HepG2 (cell line): Measurements from ENCODE around the gene TREM1. TPM values are rescaled to one million over a fixed set of nuclear protein-coding genes. Genes with fewer than 3 reads are reported as not detected.
A peak's percentile ranks its signal among the peaks of the same experiment; 100 is the strongest.

Source experiments
- ATAC-seq: fragments of 200-7000 bp; cut with Tn5 transposase; 3 replicates; pipeline ENCODE4 v1.9.1; 2020; ENCODE audit warnings: mild to moderate bottlenecking, moderate library complexity
- BruUV-seq: library from RNA; stranded (reverse); fragments of 400-500 nt; replicated peaks from 2 replicates; lab custom pipeline; 2021; lab: Mats Ljungman, UMichigan
- CTCF ChIA-PET: fragments of 300-600 bp; formaldehyde crosslinking; extraction: SDS; loops from one replicate; lab custom pipeline; 2021; ENCODE audit warnings: low total read pairs, inconsistent platforms, low intra/inter-chr PET ratio; lab: Yijun Ruan, JAX
- POLR2A ChIA-PET: fragments of 350-600 bp; sonication (Branson Sonifier 250); formaldehyde crosslinking; loops from one replicate; lab custom pipeline; 2020; ENCODE audit warnings: antibody characterized with exemption, inconsistent platforms; lab: Yijun Ruan, JAX
- DNase-seq: peaks from one replicate; pipeline ENCODE4 v3.0.0-alpha.2; 2015; ENCODE audit warnings: low spot score
- FAIRE-seq: peaks from 3 replicates; lab custom pipeline; 2011; peaks lifted over from hg19 to GRCh38; lab: Jason Lieb, UNC
- H2AFZ ChIP-seq: one replicate; pipeline ENCODE4 v1.6.1; 2011; ENCODE audit warnings: low read length, inconsistent platforms
- H3K27ac ChIP-seq: fragments of 300-600 bp; 3 replicates; pipeline ENCODE4 v1.8.0; 2011; ENCODE audit warnings: mixed run types, mild to moderate bottlenecking, mixed read lengths, low read length, inconsistent platforms; ENCODE audit not compliant: insufficient read depth; ENCODE audit errors: extremely low read length
- H3K27me3 ChIP-seq, 2 experiments: fragments of 200-600 bp in 1 of 2; 2 replicates in 1 of 2; 3 replicates in 1 of 2; pipeline versions ENCODE4 v1.6.0 to v1.8.0; 2011; ENCODE audit warnings: low read length in 2 of 2, mild to moderate bottlenecking in 2 of 2, moderate library complexity in 2 of 2, inconsistent platforms in 1 of 2; ENCODE audit not compliant: insufficient read depth in 2 of 2, control insufficient read depth in 1 of 2
- H3K36me3 ChIP-seq, 2 experiments: fragments of 200-600 bp in 1 of 2; replicated peaks in 1 of 2; 2 replicates in 1 of 2; 3 replicates in 1 of 2; pipeline versions ENCODE4 v1.5.1 to v1.8.0; 2011; ENCODE audit warnings: low read length in 2 of 2, inconsistent platforms in 1 of 2; ENCODE audit not compliant: insufficient read depth in 2 of 2, control insufficient read depth in 1 of 2
- H3K4me1 ChIP-seq: 2 replicates; pipeline ENCODE4 v1.5.1; 2012; ENCODE audit warnings: low read length, inconsistent platforms; ENCODE audit not compliant: insufficient read depth
- H3K4me2 ChIP-seq: 2 replicates; pipeline ENCODE4 v1.6.0; 2011; ENCODE audit warnings: low read depth, low read length, inconsistent platforms
- H3K4me3 ChIP-seq, 3 experiments: fragments of 200-600 bp in 1 of 3; sonication (generic), shearing (Covaris generic) in 1 of 3; replicated peaks in 1 of 3; 2 replicates each; pipeline ENCODE4 v1.5.1; 2011 to 2016; ENCODE audit warnings: low read length in 3 of 3, inconsistent platforms in 2 of 3, low read depth in 2 of 3, mild to moderate bottlenecking in 2 of 3, control low read depth in 1 of 3, mixed read lengths in 1 of 3; ENCODE audit not compliant: insufficient read depth in 1 of 3
- H3K79me2 ChIP-seq: one replicate; pipeline ENCODE4 v1.6.1; 2011; ENCODE audit warnings: low read length, inconsistent platforms; ENCODE audit not compliant: insufficient read depth
- H3K9ac ChIP-seq: 2 replicates; pipeline ENCODE4 v1.6.0; 2011; ENCODE audit warnings: mild to moderate bottlenecking, low read depth, low read length, inconsistent platforms; ENCODE audit not compliant: insufficient read depth
- H3K9me3 ChIP-seq: 2 replicates; pipeline ENCODE4 v1.5.1; 2012; ENCODE audit warnings: mild to moderate bottlenecking, low read length
- H4K20me1 ChIP-seq: 2 replicates; pipeline ENCODE4 v1.6.0; 2011; ENCODE audit warnings: inconsistent platforms, mild to moderate bottlenecking, low read length, moderate library complexity; ENCODE audit not compliant: insufficient read depth
- ATF7 ChIP-seq, 2 experiments: fragments of 450-650 bp in 1 of 2; sonication (generic) in 1 of 2; formaldehyde crosslinking in 1 of 2; IDR thresholded peaks; 2 replicates each; pipeline versions ENCODE4 v1.4.0 to v1.6.1; 2016 to 2020; ENCODE audit warnings: antibody characterized with exemption in 1 of 2, mild to moderate bottlenecking in 1 of 2, missing genetic modification reagents in 1 of 2
- CREB1 ChIP-seq, 2 experiments: fragments of 450-650 bp in 1 of 2; IDR thresholded peaks; 2 replicates each; pipeline ENCODE4 v1.6.1; 2016 to 2017; ENCODE audit warnings: control low read depth in 1 of 2, mild to moderate bottlenecking in 1 of 2, missing compliant biosample characterization in 1 of 2, missing genetic modification characterization in 1 of 2
- ZBTB40 ChIP-seq, 2 experiments: fragments of 450-650 bp in 1 of 2; sonication (generic) in 1 of 2; formaldehyde crosslinking in 1 of 2; IDR thresholded peaks; 2 replicates each; pipeline versions ENCODE4 v1.6.1 to v1.8.0; 2016 to 2022; ENCODE audit warnings: antibody characterized with exemption in 1 of 2, mild to moderate bottlenecking in 1 of 2, missing genetic modification reagents in 1 of 2
- ZNF235 ChIP-seq: sonication (generic); formaldehyde crosslinking; IDR thresholded peaks from 2 replicates; pipeline ENCODE4 v1.8.1; 2023; ENCODE audit warnings: mild to moderate bottlenecking, missing genetic modification reagents, borderline replicate concordance
- ZNF33A ChIP-seq: sonication (generic); formaldehyde crosslinking; IDR thresholded peaks from 2 replicates; pipeline ENCODE4 v1.5.1; 2020; ENCODE audit warnings: missing genetic modification reagents, mild to moderate bottlenecking, moderate library complexity, borderline replicate concordance
- WGBS: methylation state at CpG from one replicate; pipeline ENCODE4 v1.1.6; 2017; ENCODE audit warnings: low lambda C conversion rate; 5-methylcytosine and 5-hydroxymethylcytosine counted together
- in situ Hi-C: cut with HindIII; loops from 2 replicates; pipeline ENCODE4 v1.10.0; 2017; ENCODE audit warnings: low pct_unique_long_range_greater_than_20kb; ENCODE audit not compliant: extremely low pct_ligation_motif_present
- intact Hi-C: fragments of 100-400 bp; cut with micrococcal nuclease; formaldehyde crosslinking; loops from one replicate; pipeline ENCODE4 v1.10.0; 2022; ENCODE audit not compliant: unreplicated experiment
- polyA plus RNA-seq, 8 experiments: library from polyadenylated mRNA; depleted of rRNA in 3 of 8; stranded (reverse) in 7 of 8; unstranded in 1 of 8; fragments of >200 nt; fragmentation: Illumina TruSeq in 4 of 8; extraction: Trizol in 4 of 8; gene quantifications; 2 replicates each; pipeline versions ENCODE4 v1.2.1 to v1.2.3, GENCODE V29; 2011 to 2016; ENCODE audit warnings: low read depth in 4 of 8, missing spikeins in 1 of 8, mixed read lengths in 1 of 8; ENCODE audit not compliant: insufficient read depth in 1 of 8
- total RNA-seq, 5 experiments: library from RNA; depleted of rRNA; stranded (reverse); fragments of >200 nt; fragmentation: Illumina TruSeq; extraction: Trizol; gene quantifications; 2 replicates each; pipeline ENCODE4 v1.2.3, GENCODE V29; 2016; ENCODE audit warnings: low read depth in 1 of 5
- TF ChIP-seq, protein P1 (sequence below): IDR thresholded peaks from 2 replicates; pipeline ENCODE4 v1.6.1; 2016; ENCODE audit warnings: missing biosample characterization, missing genetic modification reagents, low read depth

TREM1 gene
- total and polyA plus RNA-seq, 2 of the 13 experiments (the other 11 are each of a cell fraction or from before 2014, with no cell fraction given): 0.49 TPM; not detected in 1

- 21% methylated on average over 9 of the region's 9 CpGs for WGBS
Observed at GRCh38 chr6:41326092-41326491, 39.6 kb upstream of the TREM1 start.

More at GRCh38 chr6:41326092-41326491, 39.6 kb upstream of the TREM1 start:
- in situ Hi-C loops: no loop called here
- no peaks in the 10 kb centered on the region for H3K36me3 ChIP-seq
- no peak for DNase-seq
- no peak overlapping the region for H2AFZ ChIP-seq
- no peaks in the 10 kb centered on the region for H3K9me3 ChIP-seq
- no peak overlapping the region for H3K9ac ChIP-seq
- TF ChIP-seq CREB1 (IDR thresholded peaks at IDR 0.05): peak; percentile 59; the same call in 1 of the 2 replicates
- no peak for TF ChIP-seq CREB1 (CRISPR knock-in tag; IDR thresholded peaks at IDR 0.05)
- TF ChIP-seq, protein P1, sequence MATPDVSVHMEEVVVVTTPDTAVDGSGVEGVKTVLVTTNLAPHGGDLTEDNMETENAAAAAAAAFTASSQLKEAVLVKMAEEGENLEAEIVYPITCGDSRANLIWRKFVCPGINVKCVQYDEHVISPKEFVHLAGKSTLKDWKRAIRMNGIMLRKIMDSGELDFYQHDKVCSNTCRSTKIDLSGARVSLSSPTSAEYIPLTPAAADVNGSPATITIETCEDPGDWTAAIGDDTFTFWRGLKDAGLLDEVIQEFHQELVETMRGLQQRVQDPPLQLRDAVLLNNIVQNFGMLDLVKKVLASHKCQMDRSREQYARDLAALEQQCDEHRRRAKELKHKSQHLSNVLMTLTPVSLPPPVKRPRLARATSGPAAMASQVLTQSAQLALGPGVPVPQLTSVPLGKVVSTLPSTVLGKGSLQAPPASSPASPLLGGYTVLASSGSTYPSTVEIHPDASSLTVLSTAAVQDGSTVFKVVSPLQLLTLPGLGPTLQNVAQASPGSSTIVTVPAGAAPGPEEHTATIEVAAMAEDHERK (CRISPR knock-in tag): no peak
- no peak for TF ChIP-seq ZNF235 (CRISPR knock-in tag)
- TF ChIP-seq ZBTB40 (IDR thresholded peaks at IDR 0.05): no peak
- peak; percentile 80 for TF ChIP-seq ZBTB40 (CRISPR knock-in tag; IDR thresholded peaks at IDR 0.05)
- no peak for TF ChIP-seq ZNF33A
- TF ChIP-seq ATF7 (IDR thresholded peaks at IDR 0.05): peak; percentile 62; the same call in 1 of the 2 replicates
- TF ChIP-seq ATF7 (CRISPR knock-in tag; IDR thresholded peaks at IDR 0.05): no peak
- no peaks in the 10 kb centered on the region for H4K20me1 ChIP-seq
- H3K4me3 ChIP-seq: no peak overlapping the region
- H3K4me2 ChIP-seq: no peak overlapping the region
- CTCF ChIA-PET: no interaction called here
- BruUV-seq: no TSS peak
- H3K4me1 ChIP-seq: peaks cover 3% of the 10 kb centered on the region
- no peak for FAIRE-seq
- intact Hi-C loops: no loop called here
- ATAC-seq: no peak
- H3K79me2 ChIP-seq: no peaks in the 10 kb centered on the region
- no peak overlapping the region for H3K27ac ChIP-seq
- peaks cover 5 to 36% of the 10 kb centered on the region in 2 experiments; a peak in 4 of 5 replicates for H3K27me3 ChIP-seq
- POLR2A ChIA-PET: no interaction called here
